Measurements from ENCODE around the gene HNRNPA1. TPM values are rescaled to one million over a fixed set of nuclear protein-coding genes. Genes with fewer than 3 reads are reported as not detected.

The HNRNPA1 gene
- total RNA-seq (2011; cell fraction: chromatin; rRNA removed; ENCODE audit: low replicate concordance), result 585 and 1,170 TPM in 2 replicates
- total RNA-seq (2011; cell fraction: nucleolus; rRNA removed), result 342 and 393 TPM in 2 replicates
- 680 and 890 TPM in 2 replicates for total RNA-seq (2011; cell fraction: nucleoplasm; rRNA removed)
- total RNA-seq (2014; rRNA removed) (1,166 and 1,242 TPM in 2 replicates), total RNA-seq (2014; rRNA removed; fragmentation: Illumina TruSeq; extraction: Trizol) (1,479 and 1,871 TPM in 2 replicates), total RNA-seq (2015; rRNA removed; fragmentation: Illumina TruSeq; extraction: Trizol) (1,215 and 1,277 TPM in 2 replicates), total RNA-seq (2021) (1,768 and 1,994 TPM in 2 replicates), polyA plus RNA-seq (2011; rRNA removed) (1,105 and 1,247 TPM in 2 replicates), polyA plus RNA-seq (2014; fragmentation: Illumina TruSeq; extraction: Trizol) (2,677 and 2,919 TPM in 2 replicates), polyA plus RNA-seq (2014; fragmentation: Nextera tagmentation; extraction: Ambion mirVana) (1,000 to 10,000 TPM; 1,815 to 2,152 TPM), polyA plus RNA-seq (2014; rRNA removed) (2,590 and 2,703 TPM in 2 replicates), polyA minus RNA-seq (2011; rRNA and poly(A)+ RNA removed) (2,157 and 2,253 TPM in 2 replicates), Bru-seq, nascent RNA (percentile 100 among the genes with signal in this experiment), BruChase-seq, experiment 1, labeled RNA remaining after a 2-hour chase (percentile 100 among the genes with signal in this experiment), BruChase-seq, experiment 2, labeled RNA remaining after a 6-hour chase (percentile 100 among the genes with signal in this experiment)
- 544 and 1,005 TPM in 2 replicates for polyA plus RNA-seq (2011; cell fraction: cytosol; rRNA removed)
- 747 and 1,095 TPM in 2 replicates for polyA plus RNA-seq (2011; cell fraction: nucleus; rRNA removed)
- polyA plus RNA-seq (2012), result 2,696 and 3,059 TPM in 2 replicates
- 731 and 750 TPM in 2 replicates for polyA minus RNA-seq (2011; cell fraction: cytosol; rRNA and poly(A)+ RNA removed)
- 346 and 811 TPM in 2 replicates for polyA minus RNA-seq (2011; cell fraction: nucleus; rRNA and poly(A)+ RNA removed)
- long read RNA-seq, experiment 1, full-length matches to known transcripts, result 3,269 of 3,746 reads
- long read RNA-seq, experiment 1, partial matches to known transcripts, result 329 of 3,746 reads
- long read RNA-seq, experiment 1, other reads (novel, unspliced or antisense), result 148 of 3,746 reads
- long read RNA-seq, experiment 2, full-length matches to known transcripts, result 1,981 of 2,964 reads
- long read RNA-seq, experiment 2, partial matches to known transcripts, result 434 of 2,964 reads
- long read RNA-seq, experiment 2, other reads (novel, unspliced or antisense), result 549 of 2,964 reads
- long read RNA-seq, experiment 3, full-length matches to known transcripts, result 3,751 of 4,112 reads
- long read RNA-seq, experiment 3, partial matches to known transcripts, result 198 of 4,112 reads
- long read RNA-seq, experiment 3, other reads (novel, unspliced or antisense), result 163 of 4,112 reads

DNA sequence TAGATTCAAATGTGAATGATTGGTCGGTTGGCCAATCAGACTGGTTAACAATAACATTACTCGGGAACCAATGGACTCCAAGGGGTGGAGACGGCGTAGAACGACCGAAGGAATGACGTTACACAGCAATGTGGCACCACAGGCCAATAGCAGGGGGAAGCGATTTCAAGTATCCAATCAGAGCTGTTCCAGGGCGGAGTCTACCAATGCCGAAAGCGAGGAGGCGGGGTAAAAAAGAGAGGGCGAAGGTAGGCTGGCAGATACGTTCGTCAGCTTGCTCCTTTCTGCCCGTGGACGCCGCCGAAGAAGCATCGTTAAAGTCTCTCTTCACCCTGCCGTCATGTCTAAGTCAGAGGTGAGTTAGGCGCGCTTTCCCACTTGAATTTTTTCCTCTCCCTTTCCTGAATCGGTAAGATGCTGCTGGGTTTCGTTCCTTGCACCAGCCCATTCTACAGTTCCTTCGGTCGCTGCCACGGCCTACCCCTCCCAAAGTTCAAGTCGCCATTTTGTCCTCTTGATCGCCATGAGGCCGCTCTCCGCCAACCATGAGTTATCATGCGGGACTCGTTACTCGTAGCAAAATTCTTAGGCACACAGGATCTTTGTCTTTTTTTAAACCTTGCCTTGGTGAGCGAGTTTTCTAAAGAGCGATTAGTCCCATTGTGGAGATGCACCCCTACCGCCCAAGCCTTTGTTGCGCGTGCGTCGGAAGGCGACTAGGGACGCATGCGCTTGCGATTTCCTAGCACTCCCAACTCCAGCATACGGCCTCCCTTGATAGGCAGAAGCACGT is at the start of gene HNRNPA1:
HNRNPA1 (plus strand) TSS at position 259 of the 793 bp plus-strand sequence; CDS start at position 341, 82 bp downstream.
- under 1% methylated on average over 48 of the region's 48 CpGs for WGBS (ENCODE audit: insufficient coverage, low coverage, missing lambda C conversion rate)
- CTCF ChIA-PET (ENCODE audit: low intra/inter-chr PET ratio), result interaction anchor here (0.7 kb wide), 1 partner anchor 1985 kb away, joined by 3 read pairs; no protein-coding TSS in a partner anchor
- peak; percentile 87 to 99 (median 93) for DNase-seq (ENCODE audit: extremely low read depth in 1 of 4, low spot score in 3 of 4)
- Histone ChIP-seq H4K20me1 (replicated peaks; ENCODE audit: control insufficient read depth, insufficient read depth, low read length) (peaks cover 42% of the 10 kb centered on the region), H3K9ac (ENCODE audit: insufficient read depth in 1 of 2, low read depth in 2 of 2, low read length in 2 of 2) (peak within 1 kb of the TSS; percentile 92 to 100), H3K9me3 (replicated peaks; ENCODE audit: control insufficient read depth, insufficient read depth, low read depth, low read length) (no peaks in the 10 kb centered on the region), H3K4me3 (peak within 1 kb of the TSS; percentile 71), H3K4me2 (ENCODE audit: insufficient read depth, low read length) (peak within 1 kb of the TSS; percentile 100), H2AFZ (ENCODE audit: low read depth, low read length) (peak within 1 kb of the TSS; percentile 96), H3K27ac (ENCODE audit: extremely low read depth, low read depth, low read length) (peak within 1 kb of the TSS; percentile 99), H3K79me2 (ENCODE audit: control insufficient read depth, insufficient read depth, low read length) (peaks cover 95% of the 10 kb centered on the region), H3K4me1 (replicated peaks in 1 of 2; ENCODE audit: control insufficient read depth in 2 of 2, insufficient read depth in 2 of 2, low read length in 2 of 2) (peaks cover 8 to 14% of the 10 kb centered on the region in 2 experiments; a peak in 3 of 5 replicates), H3K9me1 (ENCODE audit: control insufficient read depth, insufficient read depth, low read length) (no peaks in the 10 kb centered on the region), H3K36me3 (ENCODE audit: control insufficient read depth, insufficient read depth, low read length) (peaks cover 76% of the 10 kb centered on the region), H3K27me3 (ENCODE audit: control insufficient read depth in 2 of 2, insufficient read depth in 2 of 2, low read length in 2 of 2) (no peaks in the 10 kb centered on the region)
- in situ Hi-C loops (cut with MboI), result no loop called here
- intact Hi-C loops (cut with micrococcal nuclease), result loop anchor here (1.0 kb wide), 2 partner anchors 18 to 79 kb away; no protein-coding TSS in a partner anchor
- no TSS peak for BruUV-seq (replicated peaks)
- FAIRE-seq, result peak; percentile 99
- peak; percentile 85 for ATAC-seq
- POLR2A ChIA-PET, result interaction anchor here (0.5 to 3.8 kb wide), 47 partner anchors 11 to 1602 kb away, joined by 3 to 155 read pairs (median 4); partner anchors contain the start of genes COPZ1, HOXC9, ORMDL2 and SARNP
- TF ChIP-seq POLR3A (IDR thresholded peaks at IDR 0.05; ENCODE audit: borderline replicate concordance, extremely low read depth, insufficient read depth, insufficient read length) (no peak), ZNF146 (CRISPR knock-in tag; IDR thresholded peaks at IDR 0.05; ENCODE audit: unreplicated experiment) (no peak), ELF1 (tag; IDR thresholded peaks at IDR 0.05) (no peak), EWSR1 (IDR thresholded peaks at IDR 0.05; ENCODE audit: borderline replicate concordance, low read depth, partially characterized antibody) (no peak), STAT5A (IDR thresholded peaks at IDR 0.05; ENCODE audit: borderline replicate concordance, low read length) (no peak), FUS (optimal IDR thresholded peaks at IDR 0.05; ENCODE audit: low read depth, low read length) (no peak), ZBTB8A (IDR thresholded peaks at IDR 0.05; ENCODE audit: partially characterized antibody) (no peak), L3MBTL2 (IDR thresholded peaks at IDR 0.05) (peak; percentile 35), MAZ (CRISPR knock-in tag; conservative IDR thresholded peaks at IDR 0.05 in 1 of 2, IDR thresholded peaks at IDR 0.05 in 1 of 2) (peak; percentile 42 to 71; a peak in 3 of 4 replicates), ZNF23 (CRISPR knock-in tag; IDR thresholded peaks at IDR 0.05) (no peak), BDP1 (IDR thresholded peaks at IDR 0.05; ENCODE audit: insufficient read depth, insufficient read length) (no peak), MYC (IDR thresholded peaks at IDR 0.05; ENCODE audit: low read depth, low read length) (peak; percentile 98), MYC (CRISPR knock-in tag; IDR thresholded peaks at IDR 0.05; ENCODE audit: borderline replicate concordance, low read depth) (peak; percentile 98), SP1 (CRISPR knock-in tag; IDR thresholded peaks at IDR 0.05) (peak; percentile 94)
- TF ChIP-seq, protein P1, sequence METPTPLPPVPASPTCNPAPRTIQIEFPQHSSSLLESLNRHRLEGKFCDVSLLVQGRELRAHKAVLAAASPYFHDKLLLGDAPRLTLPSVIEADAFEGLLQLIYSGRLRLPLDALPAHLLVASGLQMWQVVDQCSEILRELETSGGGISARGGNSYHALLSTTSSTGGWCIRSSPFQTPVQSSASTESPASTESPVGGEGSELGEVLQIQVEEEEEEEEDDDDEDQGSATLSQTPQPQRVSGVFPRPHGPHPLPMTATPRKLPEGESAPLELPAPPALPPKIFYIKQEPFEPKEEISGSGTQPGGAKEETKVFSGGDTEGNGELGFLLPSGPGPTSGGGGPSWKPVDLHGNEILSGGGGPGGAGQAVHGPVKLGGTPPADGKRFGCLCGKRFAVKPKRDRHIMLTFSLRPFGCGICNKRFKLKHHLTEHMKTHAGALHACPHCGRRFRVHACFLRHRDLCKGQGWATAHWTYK (CRISPR knock-in tag; IDR thresholded peaks at IDR 0.05), result peak; percentile 60

Measured in K562 (cell line).